NCI-H460 (cell line): Measurements from ENCODE around the gene AGFG1. TPM values are rescaled to one million over a fixed set of nuclear protein-coding genes. Genes with fewer than 3 reads are reported as not detected.

Experiments used
- DNase-seq: peaks from one replicate; pipeline ENCODE4 v3.0.0-alpha.2; 2016; ENCODE audit warnings: low read depth; ENCODE audit errors: extremely low read depth
- total RNA-seq: library from RNA; depleted of rRNA; stranded (reverse); fragments of >200 nt; shearing (Covaris generic); gene quantifications from 2 replicates; pipeline ENCODE4 v1.2.3, GENCODE V29; 2014

AGFG1 gene
- total RNA-seq, 1 experiment from 2014 or later, result 213 TPM

DNA sequence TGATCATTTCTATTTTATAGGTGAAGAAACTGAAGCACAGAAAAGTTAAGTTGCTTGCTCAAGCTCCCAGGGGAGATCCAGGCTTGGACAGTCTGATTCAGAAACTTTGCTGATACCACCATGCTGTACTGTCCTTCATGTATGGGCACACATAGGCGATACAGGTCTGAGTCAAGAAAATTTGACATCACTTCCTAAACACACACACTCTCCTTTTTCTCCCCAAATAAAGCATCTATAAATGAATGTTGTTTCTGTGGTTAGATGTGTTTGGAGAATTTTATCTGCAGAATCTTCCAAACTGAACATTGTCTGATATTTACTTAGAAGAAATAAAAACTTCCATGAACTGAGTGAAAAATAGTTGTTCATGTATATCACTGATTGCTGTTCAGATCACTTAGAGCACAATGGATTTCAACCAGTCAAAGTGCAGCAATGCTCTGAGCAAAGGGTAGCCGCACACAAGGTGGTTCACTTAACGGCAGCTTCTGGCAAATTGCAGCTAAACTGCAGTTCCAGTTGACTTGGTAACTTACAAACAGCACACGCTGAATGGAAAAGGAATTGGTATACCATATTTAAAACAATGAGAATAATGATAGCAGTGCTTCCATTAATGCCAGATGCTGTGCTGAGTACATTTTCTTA, 10.0 kb upstream of the AGFG1 start:
- DNase-seq, result no peak

DNA sequence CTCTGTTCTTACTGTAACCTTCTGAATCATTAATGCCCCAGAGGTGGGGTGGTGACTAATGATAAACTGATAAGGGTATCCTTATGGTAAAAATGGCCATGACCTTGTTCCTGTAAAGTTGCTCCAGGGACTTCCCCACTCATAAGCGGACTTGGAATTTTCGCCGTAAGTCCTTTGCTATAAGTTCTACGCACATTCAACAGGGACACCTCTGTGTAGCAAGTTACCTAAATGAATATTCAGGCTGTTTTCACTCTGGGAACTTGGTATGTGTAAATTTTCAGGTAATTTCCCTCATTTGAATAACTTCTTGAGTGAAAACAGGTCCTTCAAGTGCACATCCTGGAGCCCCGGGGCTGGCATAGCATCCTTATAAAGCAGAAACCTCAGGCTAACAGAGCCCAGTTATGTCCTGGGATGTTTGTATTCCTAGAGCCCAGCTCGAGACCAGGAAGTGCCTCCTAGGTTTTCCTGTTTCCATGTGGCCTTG, 9.4 kb upstream of the AGFG1 start:
- no peak for DNase-seq

DNA sequence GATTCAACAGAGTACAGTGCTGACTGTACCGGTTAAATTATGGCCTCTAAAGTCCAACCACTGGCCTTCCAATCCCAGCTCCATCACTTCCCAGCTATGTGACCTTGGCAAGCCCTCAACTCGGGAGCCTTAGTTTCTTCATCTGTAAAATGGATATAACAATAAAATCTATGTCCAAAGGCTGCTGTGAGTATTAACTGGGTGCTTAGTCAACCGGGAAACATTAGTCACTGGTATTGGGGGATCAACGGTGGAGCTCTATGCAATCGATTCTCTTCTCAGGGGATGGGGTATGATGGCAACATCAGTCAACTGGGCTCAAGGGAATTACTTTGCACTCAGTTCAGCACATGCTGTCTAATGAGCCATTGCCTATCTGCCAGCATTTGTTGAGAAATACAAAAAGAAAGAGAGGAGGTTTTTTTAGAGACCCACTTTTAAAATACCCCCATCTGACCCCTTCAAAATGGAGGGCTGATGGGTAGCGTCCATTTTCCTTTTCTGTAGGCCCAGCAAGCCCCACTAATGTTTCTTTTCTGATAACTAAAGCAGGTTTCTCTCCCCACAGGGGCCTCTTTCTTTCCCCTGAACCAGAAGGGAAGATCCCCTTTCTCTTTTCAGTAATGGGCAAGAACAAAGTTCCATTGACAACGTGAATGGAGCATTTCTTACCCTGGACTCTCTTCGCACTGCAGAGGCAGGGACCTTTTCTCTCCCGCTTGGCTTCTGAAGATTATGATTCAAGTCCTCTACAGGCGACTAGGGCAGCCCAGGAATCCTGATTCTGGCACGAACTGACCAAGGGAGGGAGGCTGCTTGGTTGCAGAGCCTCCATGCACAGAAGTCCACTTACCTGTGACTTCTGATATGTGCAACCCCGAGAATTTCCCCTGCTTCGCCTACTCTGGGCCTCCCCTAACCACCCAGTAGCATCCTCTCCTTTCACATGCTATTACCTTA, 8.7 kb upstream of the AGFG1 start:
- no peak for DNase-seq

DNA sequence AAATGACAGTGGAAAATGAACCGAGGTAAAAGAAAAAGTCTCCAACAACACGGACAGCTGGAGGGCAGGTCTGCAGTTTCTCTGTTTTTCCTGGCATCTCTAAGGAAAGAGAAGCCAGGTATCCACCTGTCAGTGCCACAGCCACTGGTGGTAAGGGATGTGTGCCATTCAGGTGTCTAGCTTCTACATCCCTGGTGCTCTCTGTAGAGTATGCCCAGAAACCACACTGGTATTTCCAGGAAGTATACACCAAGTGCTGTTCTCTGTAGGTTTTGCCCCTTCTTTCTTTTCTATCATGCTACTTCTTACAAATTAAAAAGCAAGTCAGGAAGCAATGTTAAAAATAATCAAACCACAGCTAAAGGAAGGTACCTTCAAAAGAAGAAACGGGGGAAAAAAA, 7.6 kb upstream of the AGFG1 start:
- no peak for DNase-seq

DNA sequence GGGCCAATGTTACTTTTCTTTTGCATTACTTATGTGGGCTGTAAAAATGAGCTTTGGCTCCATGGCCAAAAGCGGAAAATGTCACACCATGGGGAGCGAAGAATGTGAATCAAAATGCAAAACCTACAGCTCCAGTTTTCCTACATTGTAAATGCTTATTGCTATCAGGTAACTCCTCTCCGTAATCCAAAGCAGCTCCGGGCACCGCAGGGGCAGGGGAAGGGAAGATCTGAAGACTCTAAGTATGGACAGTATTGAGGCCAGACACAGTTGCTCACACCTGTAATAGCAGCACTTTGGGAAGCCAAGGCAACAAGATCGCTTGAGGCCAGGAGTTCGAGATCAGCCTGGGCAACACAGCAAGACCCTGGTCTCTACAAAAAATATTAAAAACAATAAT, 7.1 kb upstream of the AGFG1 start:
- no peak for DNase-seq

DNA sequence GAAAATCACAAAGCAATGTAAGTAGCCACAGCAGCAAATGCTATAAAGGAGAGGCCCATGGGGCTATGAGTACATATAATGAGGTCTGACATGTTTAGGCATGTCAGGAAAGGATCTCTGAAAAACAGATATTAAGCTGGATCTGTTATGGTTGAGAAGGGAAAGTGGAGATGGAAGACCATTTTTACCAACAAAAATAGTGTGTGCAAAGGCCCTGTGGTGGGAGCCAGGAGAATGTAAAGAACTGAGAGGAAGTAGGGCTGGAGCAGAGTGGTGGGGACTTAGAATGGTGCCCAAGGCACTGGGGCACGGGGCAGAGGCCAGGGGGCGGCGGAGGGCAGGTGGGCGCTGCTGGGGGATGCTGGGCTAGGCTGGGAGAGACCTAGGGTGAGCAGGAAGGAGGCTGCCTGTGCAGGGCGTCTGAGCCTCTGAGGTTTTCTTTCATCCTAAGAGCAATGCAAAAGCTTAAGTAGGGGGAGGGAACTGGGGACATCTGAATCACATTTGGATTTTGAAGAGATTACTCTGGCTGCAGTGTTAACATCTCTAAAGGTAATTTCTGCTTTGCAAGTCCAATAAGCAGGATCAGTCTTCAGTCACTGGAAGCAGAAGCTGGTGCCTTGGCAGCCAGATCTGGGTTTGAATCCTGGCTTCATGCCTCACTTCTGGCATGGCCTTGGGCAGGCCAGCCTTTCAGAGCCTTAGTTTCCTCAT, 4.9 kb upstream of the AGFG1 start:
- DNase-seq, result no peak

DNA sequence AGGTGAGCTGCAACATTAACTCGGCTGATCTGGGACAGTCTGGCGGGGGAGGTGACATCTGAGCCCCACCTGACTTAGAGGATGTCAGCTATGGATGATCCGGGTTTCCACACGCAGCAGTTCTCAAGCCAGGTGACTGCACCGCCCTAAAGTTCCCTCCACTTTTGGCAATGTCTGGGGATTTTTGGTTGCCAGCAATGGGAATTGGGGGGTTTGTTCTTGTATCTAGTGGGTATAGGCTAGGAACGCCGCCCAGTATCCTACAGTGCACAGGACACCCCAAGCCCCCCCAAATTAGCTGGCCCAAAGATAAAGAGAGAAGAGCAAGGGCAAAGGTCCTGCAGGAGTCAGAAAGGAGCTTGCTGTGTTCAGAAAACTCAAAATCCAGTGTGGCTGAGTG, 544 bp upstream of the AGFG1 start:
- no peak for DNase-seq

DNA sequence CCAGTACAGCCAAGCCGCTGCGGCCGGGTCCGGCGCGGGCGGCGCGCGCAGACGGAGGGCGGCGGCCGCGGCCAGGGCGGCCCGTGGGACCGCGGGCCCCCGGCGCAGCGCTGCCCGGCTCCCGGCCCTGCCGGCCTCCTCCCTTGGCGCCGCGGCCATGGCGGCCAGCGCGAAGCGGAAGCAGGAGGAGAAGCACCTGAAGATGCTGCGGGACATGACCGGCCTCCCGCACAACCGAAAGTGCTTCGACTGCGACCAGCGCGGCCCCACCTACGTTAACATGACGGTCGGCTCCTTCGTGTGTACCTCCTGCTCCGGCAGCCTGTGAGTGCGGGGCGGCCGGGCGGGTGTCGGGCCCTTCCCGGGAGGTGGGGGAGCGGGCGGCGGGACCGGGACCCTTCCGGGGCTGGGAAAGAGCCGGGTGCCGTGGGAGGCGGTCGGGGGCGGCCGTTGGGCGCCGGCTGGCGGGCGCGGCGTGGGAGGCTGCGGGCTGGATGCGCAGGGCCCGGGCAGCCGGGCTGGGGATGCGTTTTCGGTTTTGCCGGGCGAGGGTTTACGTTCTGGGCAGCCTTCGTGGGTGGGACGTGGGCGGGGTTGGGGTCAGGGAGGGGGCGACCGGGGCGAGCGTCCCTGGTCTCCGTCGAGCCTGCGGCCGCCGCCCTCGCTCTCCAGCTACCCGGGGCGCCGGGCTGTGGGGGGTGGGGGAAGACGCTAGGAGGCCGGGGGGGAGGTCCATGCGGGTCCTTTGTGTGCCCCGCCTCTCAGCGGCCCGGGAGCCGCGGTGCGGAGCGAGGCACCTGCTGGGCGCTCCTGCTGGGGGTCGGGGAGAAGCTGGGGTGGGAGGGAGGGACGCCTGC, 537 bp downstream of the AGFG1 start:
- DNase-seq, result no peak

DNA sequence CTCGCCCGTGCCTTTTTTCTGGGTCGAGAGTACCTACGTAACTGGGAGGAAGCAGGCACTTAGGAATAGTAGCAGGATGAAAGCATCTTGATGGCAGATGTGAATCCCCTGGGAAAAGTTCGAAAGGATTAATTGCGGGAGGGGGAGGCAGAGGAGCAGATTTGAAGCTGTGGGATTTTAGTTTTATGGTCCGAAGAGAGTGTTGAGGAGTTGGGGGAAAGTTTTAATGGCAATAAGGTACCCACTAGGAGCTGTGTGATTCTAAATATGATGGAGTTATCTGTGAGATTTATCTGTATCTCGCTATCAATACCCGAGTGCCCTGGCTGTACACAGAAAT, 1.1 kb downstream of the AGFG1 start:
- DNase-seq, result no peak

DNA sequence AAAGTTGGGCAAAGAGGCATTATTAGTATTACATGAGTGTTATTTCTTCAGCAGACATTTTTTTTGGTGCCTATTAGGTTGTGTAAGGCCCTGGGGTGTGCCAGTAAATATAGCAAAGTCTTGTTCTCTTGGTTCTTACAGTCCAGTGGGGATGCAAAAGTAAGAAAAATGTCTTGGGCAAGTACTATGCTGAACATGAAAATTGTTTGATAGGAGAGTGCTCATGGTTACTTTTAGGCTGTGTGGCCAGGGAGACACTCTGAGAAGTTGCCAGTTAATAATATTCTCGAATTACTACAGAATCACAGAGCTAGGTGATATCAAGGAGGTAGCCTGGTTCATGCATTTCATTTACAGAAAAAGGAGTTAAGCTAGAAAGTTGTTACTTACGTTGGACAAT, 1.9 kb downstream of the AGFG1 start:
- no peak for DNase-seq

DNA sequence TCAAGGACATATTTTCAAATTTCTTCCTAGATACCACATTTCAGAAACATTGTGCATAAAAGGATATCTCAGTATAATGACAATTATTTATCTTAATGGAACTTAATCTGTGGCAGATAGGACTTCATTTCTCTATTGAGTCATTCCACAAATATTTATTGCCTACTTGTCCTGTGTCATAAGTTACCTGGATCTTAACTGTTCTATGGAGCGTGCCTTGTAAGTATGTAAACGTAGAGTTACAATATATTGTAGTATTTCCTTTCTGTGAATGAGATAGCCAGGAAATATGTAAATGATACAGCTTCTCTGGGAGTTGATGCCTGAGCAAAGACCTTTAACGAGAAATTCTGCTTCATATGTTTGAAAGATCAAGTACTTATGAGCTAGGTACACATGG, 2.5 kb downstream of the AGFG1 start:
- DNase-seq, result no peak

DNA sequence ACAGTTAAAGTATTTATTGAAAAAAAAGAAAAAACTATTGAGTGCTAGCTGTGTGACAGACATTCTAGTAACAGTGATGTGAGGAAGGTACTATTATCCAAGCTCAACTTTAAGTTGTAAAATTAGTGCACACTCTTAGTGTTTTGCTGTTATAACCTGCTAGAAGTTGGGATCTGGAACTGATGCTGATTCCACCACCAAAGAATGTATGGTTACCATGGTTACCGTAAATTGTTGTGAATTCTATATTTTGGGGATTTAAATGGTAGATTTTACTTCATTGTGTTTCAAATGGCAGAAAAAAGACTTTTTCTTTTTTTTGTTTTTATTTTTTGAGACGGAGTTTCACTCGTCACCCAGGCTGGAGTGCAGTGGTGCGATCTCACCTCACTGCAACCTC, 5.3 kb downstream of the AGFG1 start:
- no peak for DNase-seq

DNA sequence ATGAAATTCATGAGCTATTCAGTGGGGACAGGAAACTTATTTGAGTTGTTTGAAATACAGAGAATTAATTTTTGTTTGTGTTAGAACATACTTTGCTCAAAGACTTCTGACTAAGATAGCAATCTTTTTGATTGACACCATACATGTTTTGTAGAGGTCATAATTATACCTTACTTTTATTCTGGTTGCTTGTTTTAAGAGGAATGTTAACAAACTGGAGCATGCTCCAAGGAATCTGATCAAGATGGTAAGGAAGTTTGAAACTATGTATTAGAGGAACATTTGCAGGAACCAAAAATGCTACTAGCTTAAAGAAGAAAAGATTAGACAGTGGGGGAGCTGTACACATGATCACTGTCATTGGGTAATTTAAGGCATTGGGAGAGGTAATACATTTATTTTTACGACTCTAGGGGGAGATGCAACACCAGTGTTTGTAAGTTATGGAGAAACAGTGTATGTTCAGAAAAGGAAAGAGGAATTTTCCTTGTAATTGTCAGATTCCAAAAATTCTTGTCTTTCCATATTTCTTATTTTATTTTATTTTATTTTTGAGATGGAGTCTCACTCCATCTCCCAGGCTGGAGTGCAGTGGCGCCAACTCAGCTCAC, 8.0 kb downstream of the AGFG1 start:
- DNase-seq, result peak; percentile 43

DNA sequence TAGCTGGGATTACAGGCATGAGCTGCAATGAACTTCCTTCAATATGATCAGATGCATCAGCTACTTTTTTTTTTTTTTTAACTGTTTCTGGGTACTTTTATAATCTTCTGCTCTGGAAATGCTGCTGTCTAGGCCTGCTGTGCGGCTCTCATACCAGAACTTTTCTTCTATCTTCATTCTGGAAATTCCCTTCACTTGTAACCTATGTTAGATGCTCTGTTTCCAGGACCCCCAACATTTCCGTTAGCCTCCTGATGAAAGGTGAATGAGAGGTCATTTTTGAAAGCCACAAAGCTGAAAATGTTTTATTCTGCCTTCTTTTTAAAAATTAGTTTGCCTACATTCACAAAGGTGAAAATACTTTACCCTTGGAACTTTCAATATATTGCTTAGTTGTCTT, 8.6 kb downstream of the AGFG1 start:
- DNase-seq, result no peak

DNA sequence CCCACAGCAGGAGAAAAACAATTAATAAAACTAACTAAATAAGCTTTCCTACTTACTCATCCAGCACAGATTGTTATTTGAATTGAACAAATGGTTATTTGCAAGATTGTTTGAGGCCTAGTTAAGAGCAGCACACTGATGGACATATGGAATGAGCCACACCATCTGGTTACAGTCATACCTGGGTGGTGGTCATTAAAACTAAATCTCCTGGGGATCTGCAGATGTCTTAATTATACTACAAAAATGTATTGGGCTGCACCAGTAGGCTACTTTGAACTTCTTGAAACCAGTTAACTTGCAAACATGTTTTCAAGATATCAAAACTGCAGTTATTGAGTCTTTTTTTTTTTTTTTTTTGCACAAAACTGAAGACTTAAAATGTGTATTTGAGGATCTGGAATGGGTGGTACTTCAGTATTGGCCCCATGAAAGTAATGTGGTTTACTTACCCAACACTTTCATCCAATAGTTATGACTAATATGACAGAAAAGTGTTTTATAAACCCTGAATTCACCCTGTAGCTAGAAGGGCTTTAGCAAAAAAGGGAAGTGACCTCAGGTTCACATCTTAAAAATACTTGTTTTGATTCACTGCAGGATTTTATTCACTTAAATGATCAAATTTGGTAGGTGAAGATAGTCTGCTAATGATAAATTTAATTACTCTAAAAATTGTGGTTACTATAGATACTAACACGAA, 10.8 kb downstream of the AGFG1 start:
- no peak for DNase-seq

DNA sequence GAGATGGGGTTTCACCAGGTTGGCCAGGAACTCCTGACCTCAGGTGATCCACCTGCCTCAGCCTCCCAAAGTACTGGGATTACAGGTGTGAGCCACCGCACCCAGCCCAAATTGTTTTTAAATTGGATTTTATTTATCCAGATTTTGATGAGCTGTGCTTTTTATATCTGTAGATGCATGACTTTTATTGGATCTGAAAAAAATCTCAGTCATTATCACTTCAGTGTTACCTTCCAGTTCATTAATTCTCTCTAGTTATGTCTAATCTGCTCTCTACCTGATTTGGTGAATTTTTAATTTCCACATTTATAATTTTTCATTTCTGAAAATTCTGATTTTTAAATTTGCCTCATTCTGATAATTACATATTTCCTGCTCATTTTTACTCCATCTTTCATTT, 13.5 kb downstream of the AGFG1 start:
- DNase-seq, result no peak

DNA sequence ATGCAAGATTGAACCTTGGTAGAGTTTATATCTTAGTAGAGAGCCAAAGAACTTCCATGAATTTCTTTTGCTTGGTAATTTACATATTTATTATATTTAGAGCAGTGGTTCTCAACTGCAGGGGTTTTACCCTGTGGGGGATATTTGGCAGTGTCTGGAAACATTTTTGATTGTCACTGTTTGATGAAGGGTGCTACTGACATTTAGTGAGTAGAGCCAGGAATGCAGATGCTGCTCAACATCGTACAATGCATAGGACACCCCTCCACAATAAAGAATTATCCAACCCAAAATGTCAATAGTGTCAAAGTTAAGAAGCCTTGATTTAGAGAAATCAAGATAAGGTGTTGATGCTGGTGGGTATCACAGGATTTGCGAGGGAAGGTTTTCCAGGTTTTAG, 14.7 kb downstream of the AGFG1 start:
- DNase-seq, result no peak

DNA sequence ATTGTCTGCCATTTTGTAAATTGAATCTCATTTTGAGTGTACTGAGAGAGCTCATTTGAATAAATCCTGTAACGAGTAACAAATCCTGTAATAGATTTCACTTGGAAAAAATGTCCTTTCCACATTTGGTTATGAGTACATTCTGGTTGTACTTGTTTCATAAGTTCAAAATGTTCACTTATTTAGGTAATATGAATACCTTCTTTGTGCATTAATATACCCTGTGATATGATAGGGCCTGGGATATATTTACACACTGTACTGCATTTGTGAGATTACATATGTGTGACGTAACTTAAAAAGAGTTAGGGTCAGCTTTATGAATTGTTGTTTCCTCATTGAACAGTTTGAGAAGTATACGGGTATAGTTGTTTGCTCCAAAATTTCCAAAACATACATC, 16.1 kb downstream of the AGFG1 start:
- no peak for DNase-seq

DNA sequence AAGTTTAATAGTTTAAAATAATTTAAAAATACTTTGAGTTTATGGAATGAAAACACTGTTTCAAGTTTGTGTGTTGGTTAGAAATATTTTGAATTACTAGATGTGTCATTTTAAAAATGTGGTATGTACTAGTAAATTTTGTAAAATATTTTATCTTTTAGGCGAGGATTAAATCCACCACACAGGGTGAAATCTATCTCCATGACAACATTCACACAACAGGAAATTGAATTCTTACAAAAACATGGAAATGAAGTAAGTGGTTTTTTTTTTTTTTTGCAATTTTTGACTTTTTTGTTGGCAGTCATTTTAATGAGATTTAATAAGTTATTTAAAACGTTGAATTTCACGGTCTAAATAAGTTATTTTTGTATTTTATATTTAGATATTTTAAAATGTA, 19.4 kb downstream of the AGFG1 start:
- no peak for DNase-seq

DNA sequence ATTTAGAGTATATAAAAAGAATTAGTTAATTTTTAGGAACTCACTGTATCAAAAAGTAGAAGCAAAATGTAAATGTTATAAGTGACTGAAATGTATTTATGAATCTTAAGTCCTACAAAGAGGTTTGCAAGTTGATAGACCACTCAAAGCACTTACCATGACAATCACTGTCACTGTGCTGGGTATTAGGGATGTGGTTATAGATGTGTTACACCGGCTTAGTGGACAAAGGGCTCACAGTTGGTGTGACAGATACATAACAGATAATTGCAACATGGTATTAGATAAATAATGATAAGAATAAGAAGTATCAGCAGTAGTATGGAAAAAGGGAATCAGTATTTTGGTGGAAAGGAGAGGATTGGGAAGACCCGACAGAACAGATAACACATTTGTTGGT, 21.6 kb downstream of the AGFG1 start:
- DNase-seq, result no peak
